HepG2 (cell line): ENCODE measurements around the gene PEA15.

Experiments used
- EP300 ChIP-seq, 3 experiments: sonication (generic) in 1 of 3; formaldehyde crosslinking in 1 of 3; IDR thresholded peaks; 2 replicates each; pipeline versions ENCODE4 v1.5.1 to v1.6.1; 2011 to 2020; ENCODE audit warnings: low read depth in 2 of 3, low read length in 2 of 3, borderline replicate concordance in 1 of 3, improper control_type of control experiment in 1 of 3, mild to moderate bottlenecking in 1 of 3, missing genetic modification reagents in 1 of 3, moderate library complexity in 1 of 3
- RERE ChIP-seq: IDR thresholded peaks from 2 replicates; pipeline ENCODE4 v1.6.1; 2016; ENCODE audit warnings: low read depth, missing genetic modification reagents, missing compliant biosample characterization
- ZNF24 ChIP-seq: fragments of 450-650 bp; IDR thresholded peaks from 2 replicates; pipeline ENCODE4 v1.6.1; 2017; ENCODE audit warnings: antibody characterized with exemption, mild to moderate bottlenecking
- ZNF331 ChIP-seq: sonication (generic); formaldehyde crosslinking; IDR thresholded peaks from 2 replicates; pipeline ENCODE4 v1.4.0; 2020; ENCODE audit warnings: missing genetic modification reagents
- ZNF510 ChIP-seq: sonication (generic); formaldehyde crosslinking; IDR thresholded peaks from 2 replicates; pipeline ENCODE4 v1.4.0; 2020; ENCODE audit warnings: low read depth, mild to moderate bottlenecking, missing genetic modification reagents

GRCh38 chr1:160220301-160220700, 15.1 kb downstream of the PEA15 start:
- no peak for TF ChIP-seq ZNF331 (CRISPR knock-in tag)
- TF ChIP-seq ZNF510 (CRISPR knock-in tag) = no peak
- no peak for TF ChIP-seq RERE (CRISPR knock-in tag)
- no peak for TF ChIP-seq ZNF24
- no peak for TF ChIP-seq EP300 (IDR thresholded peaks at IDR 0.05; ENCODE audit: low read depth in 2 of 2, low read length in 2 of 2)
- TF ChIP-seq EP300 (CRISPR knock-in tag; IDR thresholded peaks at IDR 0.05; ENCODE audit: borderline replicate concordance) = no peak
